Lung microvascular endothelial cell (primary cell): ENCODE results near the gene FHAD1. TPM values are rescaled to one million over a fixed set of nuclear protein-coding genes. Genes with fewer than 3 reads are reported as not detected.

Source experiments
- DNase-seq, 2 donors: peaks; one replicate each; pipeline versions ENCODE4 v3.0.0 to v3.0.0-alpha.2; 2010; ENCODE audit warnings: low read depth in 2 of 2
- total RNA-seq: library from RNA; depleted of rRNA; stranded (reverse); fragments of >200 nt; gene quantifications from 2 replicates; pipeline ENCODE4 v1.2.1, GENCODE V29; 2014

The FHAD1 gene
- total RNA-seq, 1 donor from 2014 or later, result not detected

DNA sequence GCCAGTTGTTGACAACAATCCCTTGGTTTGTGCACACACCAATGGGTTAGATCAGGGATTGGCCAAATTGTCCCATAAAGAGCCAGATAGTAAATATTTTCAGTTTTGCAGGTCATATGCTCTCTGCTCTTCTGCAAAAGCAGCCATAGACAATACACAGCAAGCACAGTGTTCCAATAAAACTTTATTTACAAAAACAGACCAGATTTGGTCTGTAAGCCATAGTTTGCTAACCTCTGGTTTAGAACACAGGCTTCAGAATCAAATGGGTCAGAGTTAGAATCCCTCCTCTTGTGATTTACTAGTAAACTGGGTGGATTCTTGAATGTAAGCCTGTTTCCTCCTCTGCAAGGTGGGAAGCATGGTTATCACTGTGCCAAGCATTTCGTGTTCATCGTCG is 97.4 kb downstream of the FHAD1 start:
- no peak for DNase-seq

DNA sequence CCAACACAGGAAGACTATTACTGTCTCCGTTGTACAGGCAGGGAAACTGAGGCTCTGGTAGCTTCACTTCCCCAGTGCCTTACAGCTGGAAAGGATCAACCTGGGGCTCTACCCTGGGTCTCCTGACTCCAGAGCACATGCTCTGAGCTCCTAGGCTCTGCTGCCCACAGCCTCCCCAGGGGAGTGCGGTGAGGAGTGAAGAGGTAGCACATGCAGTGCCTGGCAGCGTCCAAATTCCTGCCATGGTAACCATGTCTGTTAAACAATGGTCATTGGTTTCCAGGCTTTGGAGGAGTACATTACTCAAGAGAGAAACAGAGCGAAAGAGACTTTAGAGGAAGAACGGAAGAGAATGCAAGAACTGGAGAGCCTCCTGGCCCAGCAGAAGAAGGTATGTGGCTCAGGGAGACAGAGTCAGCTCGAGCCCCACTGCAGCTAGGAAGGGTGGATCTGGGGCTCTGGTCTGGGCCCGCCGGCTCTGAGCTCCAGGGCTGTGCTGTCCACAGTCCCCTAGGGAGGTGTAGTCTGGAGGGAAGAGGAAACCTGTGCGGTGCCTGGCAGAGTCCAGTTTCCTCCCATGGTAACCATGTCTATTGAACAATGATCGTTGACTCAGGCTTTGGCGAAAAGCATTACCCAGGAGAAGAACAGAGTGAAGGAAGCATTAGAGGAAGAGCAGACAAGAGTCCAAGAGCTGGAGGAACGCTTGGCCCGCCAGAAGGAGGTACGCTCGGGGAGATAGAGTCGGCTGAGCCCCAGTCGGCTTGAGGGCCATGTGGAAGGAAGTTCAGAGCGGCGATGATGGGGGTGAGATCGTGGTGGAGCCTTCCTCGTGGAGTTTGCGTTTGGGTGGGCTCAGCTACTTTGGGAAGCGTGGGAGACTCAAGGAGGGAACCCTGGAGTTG is 98.0 kb downstream of the FHAD1 start:
- no peak for DNase-seq

DNA sequence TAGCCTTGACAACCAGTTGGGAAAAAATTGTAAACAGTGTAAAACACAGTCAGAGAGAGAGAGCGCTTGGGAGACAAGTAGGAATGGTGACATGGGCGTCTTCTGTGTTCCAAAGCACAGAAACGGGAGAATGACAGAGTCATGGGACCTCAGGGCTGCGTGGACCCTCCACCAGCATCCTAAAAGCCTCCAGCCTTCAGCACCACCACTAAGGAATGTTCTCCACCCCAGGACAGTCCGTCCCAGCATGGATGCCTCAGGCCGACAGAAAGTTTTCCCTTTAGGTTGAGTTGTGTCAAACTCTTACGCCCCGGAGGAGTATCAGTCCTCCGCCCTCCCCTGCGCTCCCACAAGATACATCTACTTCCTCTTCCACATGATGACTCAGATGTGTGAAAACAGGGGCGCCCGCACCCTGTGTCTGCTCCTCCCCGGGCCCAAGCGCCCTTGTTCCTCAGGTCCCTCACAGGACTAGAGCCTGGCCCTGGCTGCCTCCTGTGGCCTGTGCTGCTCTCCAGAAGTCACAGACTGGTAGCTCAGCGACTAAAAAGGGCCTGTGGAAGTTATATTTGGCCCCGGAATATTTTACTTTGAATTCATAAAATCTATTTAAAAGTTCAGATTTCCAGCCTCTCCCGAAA is 98.8 kb downstream of the FHAD1 start:
- peak in 1 of 2 donors; percentile 52 for DNase-seq

DNA sequence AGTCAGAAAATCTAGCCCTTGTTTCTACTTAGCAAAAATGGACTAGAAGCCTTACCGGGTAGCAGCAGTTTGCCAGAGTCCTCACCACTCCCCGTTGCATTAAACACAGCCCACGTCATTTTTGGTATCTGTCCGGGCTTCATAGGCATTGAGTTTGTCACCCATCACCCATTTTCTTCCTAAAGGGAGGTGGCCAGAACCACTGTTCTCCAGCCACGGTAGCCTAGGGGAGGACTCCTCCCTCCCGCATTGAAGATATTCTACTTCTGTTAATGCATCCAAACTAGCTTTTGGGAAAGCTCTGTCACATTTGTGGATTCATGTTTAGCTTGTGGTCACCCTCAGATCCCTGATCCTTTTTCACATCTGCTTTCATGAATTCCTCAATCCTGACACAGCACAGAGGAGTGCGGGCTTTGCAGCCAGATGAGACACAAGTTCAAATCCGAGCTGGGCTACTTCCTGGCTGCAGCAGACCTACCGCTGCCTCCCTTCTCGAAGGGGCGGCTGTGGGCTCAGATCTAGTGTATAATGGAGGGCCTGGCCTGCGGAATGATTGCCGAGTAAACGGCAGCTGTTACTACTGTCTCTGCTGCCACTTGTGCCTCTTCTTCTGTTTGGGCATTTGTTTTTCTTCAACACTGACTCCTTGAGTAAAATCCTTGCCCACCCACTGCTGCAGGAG is 99.5 kb downstream of the FHAD1 start:
- no peak for DNase-seq

DNA sequence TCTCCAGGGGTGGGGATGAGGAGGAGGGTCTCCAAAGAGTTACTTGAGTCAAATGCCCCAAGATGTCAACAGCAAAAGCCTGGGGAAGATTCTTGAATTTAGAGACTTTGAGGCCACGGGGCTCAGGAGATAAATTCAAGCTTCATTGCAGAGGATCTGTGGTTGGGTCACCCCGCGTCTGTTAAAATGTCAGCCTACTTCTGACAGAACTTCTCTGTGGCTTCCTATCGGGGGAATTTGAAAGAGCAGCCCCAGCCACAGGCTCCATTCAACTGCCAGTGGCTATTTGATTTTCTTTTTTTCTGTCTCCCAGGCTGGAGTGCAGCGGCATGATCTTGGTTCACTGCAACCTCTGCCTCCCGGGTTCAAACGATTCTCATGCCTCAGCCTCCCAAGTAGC is 100.2 kb downstream of the FHAD1 start:
- no peak for DNase-seq

DNA sequence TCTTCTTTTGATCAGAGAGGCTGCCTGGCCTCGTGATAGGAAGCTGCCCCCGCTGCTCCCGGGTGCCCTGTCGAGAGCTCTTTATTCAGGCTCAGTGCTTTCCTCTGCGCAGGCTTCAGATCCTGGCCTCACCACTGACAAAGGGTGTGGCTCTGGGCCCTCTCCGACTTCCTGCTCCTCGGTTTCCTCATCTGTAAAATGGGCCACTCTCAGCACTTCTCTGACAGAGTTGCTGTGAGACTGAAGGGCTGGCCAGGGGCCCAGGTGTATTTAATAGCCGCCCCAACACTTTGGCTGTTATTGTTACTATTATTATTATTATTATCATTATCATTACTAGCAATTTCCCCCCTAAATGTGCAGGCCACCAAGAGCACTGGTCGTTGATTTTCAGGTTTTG is 101.6 kb downstream of the FHAD1 start:
- DNase-seq, result no peak

DNA sequence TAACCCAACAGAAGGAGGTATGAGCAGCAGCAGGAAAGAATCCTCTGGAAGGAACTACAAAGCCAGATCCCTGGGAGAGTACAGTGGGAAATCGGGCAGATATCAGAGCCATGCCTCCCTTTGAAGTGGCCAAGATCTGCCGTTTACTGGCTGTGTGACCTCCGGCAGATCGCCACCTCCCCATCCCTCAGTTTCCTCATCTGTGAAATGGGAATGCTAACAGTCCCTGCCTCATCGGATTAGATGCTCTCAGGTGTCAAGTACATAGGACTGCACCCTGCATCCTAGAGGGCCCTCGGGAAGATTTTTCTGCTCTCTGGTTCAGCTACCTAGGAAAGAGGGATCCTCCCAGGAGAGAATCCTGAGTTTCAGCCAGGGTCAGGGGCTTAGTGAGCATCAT is 102.1 kb downstream of the FHAD1 start:
- DNase-seq, result no peak

DNA sequence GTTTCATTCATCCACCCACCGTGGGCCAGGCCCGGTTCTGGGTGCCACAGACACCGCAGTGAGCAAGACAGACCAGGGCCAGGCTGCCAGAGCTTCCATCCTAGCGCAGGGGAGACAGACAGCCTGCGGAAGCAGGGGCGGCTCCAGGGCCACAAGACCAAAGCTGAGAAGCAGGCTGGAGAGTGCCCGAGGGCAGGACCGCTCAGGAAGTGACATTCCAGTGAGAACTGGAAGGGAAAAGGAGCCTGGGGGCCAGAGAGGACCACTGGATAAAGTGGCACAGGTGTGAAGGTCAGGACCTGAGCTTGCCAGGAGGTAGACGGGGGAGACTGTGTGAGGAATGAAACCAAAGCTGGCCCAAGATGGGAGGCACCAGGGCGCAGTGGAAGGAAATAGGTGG is 103.1 kb downstream of the FHAD1 start:
- DNase-seq, result no peak

DNA sequence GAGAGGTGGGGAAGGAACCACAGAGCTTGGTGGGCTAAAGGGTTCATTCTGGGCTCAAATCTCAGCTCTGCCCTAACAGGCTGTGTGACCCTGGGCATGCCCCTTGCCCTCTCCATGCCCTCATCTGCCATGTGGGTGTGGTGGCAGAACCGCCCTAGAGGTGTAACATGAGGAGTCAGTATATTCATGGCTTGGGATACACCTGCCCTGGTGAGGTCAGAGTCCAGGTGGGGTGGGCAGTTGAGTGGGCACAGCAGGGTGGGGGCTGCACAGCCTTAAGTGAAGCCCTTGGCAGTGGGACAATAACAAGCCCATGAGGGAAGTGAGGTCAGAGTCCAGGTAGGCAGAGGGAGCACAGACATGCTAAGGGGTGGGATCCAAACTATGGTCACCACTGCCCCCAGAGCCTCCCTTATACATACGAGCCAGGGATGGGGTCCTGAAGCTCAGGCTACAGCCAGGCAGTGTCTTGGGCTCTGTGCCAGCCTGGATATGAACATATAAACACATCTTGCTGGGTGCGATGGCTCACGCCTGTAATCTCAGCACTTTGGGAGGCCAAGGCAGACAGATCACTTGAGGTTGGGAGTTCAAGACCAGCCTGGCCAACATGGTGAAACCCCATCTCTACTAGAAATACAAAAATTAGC is 103.7 kb downstream of the FHAD1 start:
- peak in 1 of 2 donors; percentile 37 for DNase-seq

DNA sequence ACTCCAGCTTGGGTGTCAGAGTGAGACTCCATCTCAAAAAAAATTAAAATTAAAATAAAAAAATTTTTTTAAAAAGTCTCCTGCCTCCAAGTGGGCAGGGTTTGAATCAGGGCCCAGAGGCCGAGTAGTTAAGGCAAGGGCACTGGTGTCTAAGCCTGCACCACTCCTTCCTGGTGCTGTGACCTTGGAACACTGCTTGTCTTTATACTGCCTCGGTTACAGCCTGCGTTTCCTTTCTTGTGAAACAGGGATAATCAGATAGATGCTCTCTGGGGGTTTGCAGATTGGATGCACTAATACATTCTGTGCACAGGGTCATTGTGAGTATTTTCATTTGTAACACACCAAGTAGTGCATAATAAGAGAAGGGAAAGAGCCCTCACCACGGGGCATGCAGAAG is 104.3 kb downstream of the FHAD1 start:
- DNase-seq, result no peak

DNA sequence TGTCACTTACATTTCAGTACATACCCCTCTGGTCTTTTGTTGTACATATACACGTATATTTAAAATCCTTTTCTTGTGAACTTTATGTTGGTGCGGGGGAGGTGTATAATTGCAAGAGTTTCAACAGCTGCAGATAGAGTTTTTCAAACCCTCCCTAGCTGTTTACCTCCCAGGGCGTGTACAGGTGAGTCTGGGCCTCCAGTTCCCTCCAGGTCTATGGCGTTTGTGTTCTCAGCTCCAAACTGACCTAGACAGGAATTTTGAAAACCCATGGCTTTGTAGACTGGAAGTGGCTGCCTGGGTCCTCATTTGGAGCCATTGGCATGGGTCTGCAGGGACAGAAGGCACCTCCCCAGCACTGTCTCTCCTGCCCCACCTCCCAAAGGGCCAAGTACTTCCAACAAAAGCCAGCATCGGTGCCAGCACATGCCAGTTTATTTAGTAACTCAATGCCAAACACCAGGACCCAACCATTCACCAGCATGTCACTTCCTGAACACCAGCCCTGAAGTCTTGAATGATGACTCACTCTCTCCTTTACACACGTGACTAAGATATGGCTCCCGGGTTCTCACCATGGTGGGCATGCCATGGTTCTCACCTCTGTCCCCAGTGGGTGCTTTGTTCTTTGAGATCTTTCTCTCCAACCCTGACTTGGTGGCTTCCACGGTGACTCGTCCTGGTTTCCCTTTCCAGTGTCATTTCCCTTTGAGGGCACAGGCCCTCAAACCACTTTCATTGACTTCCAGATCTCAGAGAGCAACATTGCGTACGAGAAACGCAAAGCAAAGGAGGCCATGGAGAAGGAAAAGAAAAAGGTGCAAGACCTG is 105.3 kb downstream of the FHAD1 start:
- peak; percentile 74 to 84 for DNase-seq

DNA sequence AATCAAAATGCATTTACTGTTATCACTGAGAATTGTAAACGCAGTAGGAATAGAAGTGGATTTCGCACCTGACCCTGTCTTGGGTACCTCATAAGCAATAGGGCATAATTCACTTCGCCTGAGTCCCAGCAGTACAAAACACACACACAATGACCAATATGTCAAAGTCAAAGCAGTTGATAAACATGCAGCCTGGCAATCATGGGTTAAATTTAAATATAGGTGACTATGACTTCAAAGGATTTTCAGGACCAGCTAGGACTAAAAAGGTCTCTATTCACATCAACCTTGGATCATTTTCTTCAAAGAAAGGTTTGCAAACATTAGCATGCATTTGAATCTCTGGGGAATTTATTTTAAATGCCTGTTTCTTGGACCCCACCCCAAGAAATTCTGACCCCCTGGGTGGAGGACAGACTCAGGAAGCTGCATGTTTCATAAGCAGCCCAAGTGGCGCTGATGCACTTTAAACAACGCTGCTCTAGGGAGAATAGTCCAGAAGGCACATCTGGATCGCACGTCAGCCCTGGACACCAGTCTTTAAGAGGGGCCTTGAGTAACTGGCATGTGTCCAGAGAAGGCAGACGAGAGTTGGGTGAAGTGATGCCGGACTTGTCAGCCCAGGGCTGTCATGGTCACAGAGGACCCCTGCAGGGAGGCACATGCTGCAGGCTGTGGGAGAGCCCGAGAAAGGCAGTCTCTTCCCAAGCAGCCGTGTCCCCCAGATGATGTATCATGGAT is 107.0 kb downstream of the FHAD1 start:
- DNase-seq, result peak in 1 of 2 donors; percentile 28

DNA sequence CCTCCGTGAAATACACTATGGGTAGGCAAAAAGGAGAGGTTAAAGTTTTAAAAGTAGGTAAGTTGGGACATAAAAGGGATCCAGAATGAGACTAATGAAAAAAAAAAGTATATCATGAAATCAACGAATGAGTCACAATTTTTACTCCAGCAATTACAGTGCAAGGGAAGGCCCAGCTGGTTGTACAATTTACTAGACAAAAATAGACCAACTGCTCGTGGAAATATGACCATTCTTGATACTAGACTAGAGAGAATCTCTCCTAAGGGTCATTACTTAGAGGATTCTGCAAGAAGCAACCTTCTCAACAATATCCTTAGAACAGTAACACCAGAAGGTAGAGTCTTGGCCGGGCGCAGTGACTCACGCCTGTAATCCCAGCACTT is 107.5 kb downstream of the FHAD1 start:
- peak in 1 of 2 donors; percentile 51 for DNase-seq

DNA sequence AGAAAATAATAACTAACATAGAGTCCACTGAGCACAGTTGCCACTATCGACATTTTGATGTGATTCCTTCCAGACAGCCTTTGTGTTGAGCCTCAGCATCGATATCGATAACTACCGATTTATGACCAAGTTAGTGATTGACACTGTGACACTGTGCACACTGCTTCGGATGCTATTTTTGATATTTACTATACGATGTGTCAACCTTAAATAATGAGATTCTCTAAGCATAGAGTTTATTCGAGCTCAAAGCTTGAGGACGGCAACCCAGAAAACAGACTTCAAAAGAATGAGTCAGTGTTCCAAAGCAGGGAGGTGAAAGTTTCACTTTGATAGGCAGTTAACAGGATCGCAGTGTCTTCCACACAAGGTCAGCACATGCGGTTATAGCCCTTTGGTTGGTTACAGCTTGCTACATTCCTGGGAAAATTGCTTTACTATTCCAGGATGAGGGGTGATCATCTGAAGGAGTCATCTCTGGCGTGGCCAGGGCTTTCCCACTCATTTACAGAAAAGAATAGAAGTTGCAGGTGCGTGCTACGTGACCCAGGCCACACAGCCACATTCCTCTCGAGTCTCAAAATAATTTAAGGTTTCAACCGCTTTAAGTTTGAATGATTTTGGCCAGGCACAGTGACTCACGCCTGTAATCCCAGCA is 109.1 kb downstream of the FHAD1 start:
- DNase-seq, result peak in 1 of 2 donors; percentile 56

DNA sequence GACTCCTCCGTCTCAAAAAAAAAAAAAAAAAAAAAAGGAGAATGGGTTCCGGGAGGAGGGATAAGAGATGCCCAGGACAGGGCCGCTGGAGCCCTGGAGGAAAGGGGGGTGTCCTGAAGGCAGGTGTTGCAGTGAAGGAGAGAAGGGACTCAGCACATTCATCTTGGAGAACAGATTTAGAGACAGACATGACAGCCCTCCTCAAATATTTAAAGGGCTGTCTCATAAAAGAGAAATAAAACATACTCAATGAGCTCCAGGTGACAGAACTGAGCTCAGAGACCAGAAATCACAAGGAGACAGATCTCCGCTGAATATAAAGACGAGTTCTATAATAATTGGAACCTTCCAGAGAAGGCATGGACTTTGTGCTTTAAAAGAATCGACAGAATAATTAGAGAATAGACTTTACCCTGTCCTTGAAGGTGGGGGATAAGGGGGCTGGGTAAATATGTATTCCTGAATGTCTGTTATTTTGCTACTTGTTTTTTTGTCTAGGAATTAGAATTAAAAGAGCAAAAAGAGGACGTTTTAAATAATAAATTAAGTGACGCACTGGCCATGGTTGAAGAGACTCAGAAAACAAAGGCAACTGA is 110.7 kb downstream of the FHAD1 start:
- no peak for DNase-seq

DNA sequence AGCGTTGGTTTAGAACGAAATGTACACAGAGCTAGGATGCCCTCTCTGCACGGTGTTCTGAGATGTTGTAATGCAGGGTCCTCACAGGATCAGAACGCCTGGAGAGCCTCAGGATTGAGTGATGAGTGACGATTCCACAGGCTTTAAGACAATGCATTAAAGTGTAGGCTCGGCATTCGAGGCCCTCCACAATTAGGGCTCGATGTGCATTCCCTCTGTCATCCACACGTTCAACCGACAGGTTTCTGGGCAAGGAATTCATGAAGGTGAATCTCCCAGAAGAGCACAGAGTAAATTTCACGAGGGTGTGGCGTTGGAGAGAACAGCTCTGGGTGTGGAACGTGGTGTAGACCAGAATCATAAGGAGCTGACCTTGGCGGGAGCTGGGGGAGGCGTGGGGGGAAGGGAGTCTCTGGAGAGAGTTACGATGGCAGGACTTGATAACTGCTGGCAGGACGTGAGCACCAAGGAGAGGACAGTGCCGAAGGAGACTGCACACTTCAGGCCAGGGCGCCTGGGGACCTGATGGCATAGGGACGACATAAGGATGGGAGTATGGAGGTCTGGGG is 111.6 kb downstream of the FHAD1 start:
- DNase-seq, result no peak

DNA sequence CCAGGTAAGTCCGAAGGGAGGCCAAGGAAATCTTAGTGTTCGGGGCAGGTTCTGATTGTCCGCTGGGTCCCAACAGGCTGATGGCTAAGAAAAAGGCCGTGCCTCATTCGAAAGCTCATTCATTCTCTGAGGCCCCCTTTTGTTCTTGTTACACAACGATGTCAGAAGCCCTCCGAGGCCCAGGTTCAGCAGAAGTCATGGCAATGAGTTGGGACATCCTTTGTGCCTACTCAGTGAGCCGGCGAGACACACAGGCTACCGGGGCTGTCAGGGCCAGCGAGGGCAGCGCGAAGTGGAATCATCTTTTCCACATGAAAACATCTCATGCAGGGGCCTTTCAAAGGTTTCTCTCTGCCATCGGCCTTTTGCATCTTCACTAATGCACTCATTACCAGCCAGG is 113.7 kb downstream of the FHAD1 start:
- DNase-seq, result no peak

DNA sequence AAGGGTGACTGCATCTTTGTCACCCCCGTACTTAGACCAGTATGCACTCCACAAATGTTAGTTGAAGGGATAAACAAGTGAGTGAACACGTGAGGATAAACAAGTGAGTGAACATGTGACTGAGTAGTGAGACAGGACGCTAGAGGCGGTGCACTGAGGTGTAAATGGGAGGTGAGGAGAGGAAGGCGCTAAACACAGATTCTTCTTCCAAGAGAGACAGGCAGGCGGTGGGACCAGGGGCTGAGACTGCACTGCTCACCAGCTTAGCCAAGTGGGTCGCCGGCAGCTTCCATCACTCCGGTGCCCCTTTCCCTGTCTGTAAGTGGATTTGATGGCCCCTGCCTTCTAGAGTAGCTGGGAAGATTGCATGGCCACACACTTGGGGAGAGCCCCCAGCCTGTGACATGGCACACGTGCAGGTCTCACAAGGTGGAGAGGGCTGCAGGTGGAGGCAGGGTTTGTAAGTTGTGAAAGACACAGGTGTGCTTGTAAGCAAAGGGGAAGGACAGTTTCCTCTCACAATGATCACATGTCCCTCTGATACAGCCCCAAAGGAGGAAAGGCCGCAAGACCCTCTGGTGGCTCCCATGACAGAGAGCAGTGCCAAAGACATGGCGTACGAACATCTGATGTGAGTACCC is 115.2 kb downstream of the FHAD1 start:
- DNase-seq, result no peak

DNA sequence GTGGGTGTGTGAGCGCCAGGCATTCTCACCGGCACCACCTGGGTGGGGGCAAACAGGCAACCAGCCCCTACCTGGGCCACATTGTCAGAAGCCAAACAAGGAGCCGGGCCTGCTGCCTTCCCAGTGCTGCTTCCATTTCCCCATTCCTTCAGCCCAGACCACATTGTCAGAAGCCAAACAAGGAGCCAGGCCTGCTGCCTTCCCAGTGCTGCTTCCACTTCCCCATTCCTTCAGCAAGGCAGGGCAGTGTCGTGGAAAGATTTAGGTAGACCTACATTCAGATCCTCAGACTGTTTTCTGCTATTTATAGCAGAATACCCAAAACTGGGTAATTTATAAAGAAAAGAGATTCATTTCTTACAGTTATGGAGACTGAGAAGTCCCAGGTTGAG is 115.7 kb downstream of the FHAD1 start:
- DNase-seq, result no peak
